COLO668 (cell line): ENCODE data around the gene FUBP3.
"Not testable (repeated sequence)": the region's sequence is repeated elsewhere in the genome, so short reads cannot be mapped to it uniquely, and the experiment has no call there.

Source experiments
- DNase-seq: peaks from one replicate; lab custom pipeline; 2025; ENCODE audit not compliant: unreplicated experiment; lab: John Stamatoyannopoulos, UW

The FUBP3 gene

GRCh38 chr9:130556396-130557076 lies 22.8 kb upstream of the FUBP3 start:
- DNase-seq = no peak

GRCh38 chr9:130557077-130557468 lies 22.3 kb upstream of the FUBP3 start:
- no peak for DNase-seq

GRCh38 chr9:130561056-130561455 lies 18.3 kb upstream of the FUBP3 start:
- DNase-seq = no peak

GRCh38 chr9:130562525-130562924 lies 16.9 kb upstream of the FUBP3 start:
- DNase-seq = not testable (repeated sequence)

- no peak for DNase-seq
Observed at GRCh38 chr9:130563797-130564196, 15.6 kb upstream of the FUBP3 start.

- DNase-seq = no peak
Observed at GRCh38 chr9:130565792-130566191, 13.6 kb upstream of the FUBP3 start.

GRCh38 chr9:130570208-130570607 lies 9.2 kb upstream of the FUBP3 start:
- DNase-seq = no peak

GRCh38 chr9:130575514-130575913 lies 3.9 kb upstream of the FUBP3 start:
- DNase-seq = no peak

GRCh38 chr9:130576176-130576575 lies 3.2 kb upstream of the FUBP3 start:
- DNase-seq = no peak

GRCh38 chr9:130579738-130580463 lies 524 bp downstream of the FUBP3 start:
- DNase-seq = no peak

GRCh38 chr9:130581766-130582165 lies 2.4 kb downstream of the FUBP3 start:
- no peak for DNase-seq

- no peak for DNase-seq
Observed at GRCh38 chr9:130583271-130583670, 3.9 kb downstream of the FUBP3 start.

GRCh38 chr9:130587921-130588320 lies 8.5 kb downstream of the FUBP3 start:
- DNase-seq = no peak

GRCh38 chr9:130588416-130588815 lies 9.0 kb downstream of the FUBP3 start:
- DNase-seq = no peak

GRCh38 chr9:130589754-130590153 lies 10.4 kb downstream of the FUBP3 start:
- no peak for DNase-seq

- DNase-seq = no peak
Observed at GRCh38 chr9:130590305-130590704, 10.9 kb downstream of the FUBP3 start.

- DNase-seq = no peak
Observed at GRCh38 chr9:130593020-130593419, 13.6 kb downstream of the FUBP3 start.

- DNase-seq = no peak
Observed at GRCh38 chr9:130597228-130597627, 17.9 kb downstream of the FUBP3 start.

- no peak for DNase-seq
Observed at GRCh38 chr9:130598188-130598587, 18.8 kb downstream of the FUBP3 start.

- no peak for DNase-seq
Observed at GRCh38 chr9:130599625-130600024, 20.2 kb downstream of the FUBP3 start.

- DNase-seq = no peak
Observed at GRCh38 chr9:130601100-130601499, 21.7 kb downstream of the FUBP3 start.

GRCh38 chr9:130604295-130604694 lies 24.9 kb downstream of the FUBP3 start:
- no peak for DNase-seq
